SK-N-MC (cell line): ENCODE data around the gene PREX1.

Experiments
- EZH2 ChIP-seq: fragments of 200-600 bp; sonication (generic); IDR thresholded peaks from one replicate; pipeline ENCODE4 v1.6.1; 2017; ENCODE audit warnings: antibody characterized with exemption
- FOXP2 ChIP-seq: optimal IDR thresholded peaks from 2 replicates; pipeline ENCODE3; 2011; ENCODE audit warnings: mild to moderate bottlenecking, moderate library complexity; ENCODE audit not compliant: insufficient read depth; ENCODE audit errors: extremely low read length, control extremely low read depth
- POLR2AphosphoS5 ChIP-seq: IDR thresholded peaks from 2 replicates; pipeline ENCODE4 v1.6.1; 2012; ENCODE audit warnings: mild to moderate bottlenecking, low read depth, low read length, borderline replicate concordance

GRCh38 chr20:48665785-48666184, 162.0 kb downstream of the PREX1 start:
- TF ChIP-seq POLR2AphosphoS5 (no peak), EZH2 (no peak), FOXP2 (no peak)
